ENCODE results near the gene MGRN1.

GRCh38 chr16:4625560-4626159 is 1.0 kb downstream of the MGRN1 start:
- TF ChIP-seq CTCF (IDR thresholded peaks at IDR 0.05) = no peak
- no peak for TF ChIP-seq POLR2A (IDR thresholded peaks at IDR 0.05)
- no peak for TF ChIP-seq EP300 (IDR thresholded peaks at IDR 0.05; ENCODE audit: low read depth)
- no peak for TF ChIP-seq POLR2AphosphoS5 (IDR thresholded peaks at IDR 0.05)
